HFFc6 (cell line): ENCODE measurements around the gene GOLGA6B. TPM values are rescaled to one million over a fixed set of nuclear protein-coding genes. Genes with fewer than 3 reads are reported as not detected.
A peak's percentile ranks its signal among the peaks of the same experiment; 100 is the strongest.
"Not testable (repeated sequence)": the region's sequence is repeated elsewhere in the genome, so short reads cannot be mapped to it uniquely, and the experiment has no call there.

ENCODE experiments used
- DNase-seq: peaks from one replicate; pipeline ENCODE4 v3.0.0-alpha.2; 2018
- H3K27ac Mint-ChIP-seq: 2 replicates; pipeline ENCODE4 v1.8.0; 2020; ENCODE audit warnings: mild to moderate bottlenecking, mixed read lengths
- H3K27me3 Mint-ChIP-seq: 2 replicates; pipeline ENCODE4 v1.8.0; 2021; ENCODE audit warnings: mild to moderate bottlenecking, moderate library complexity, mixed read lengths; ENCODE audit not compliant: insufficient read depth
- H3K36me3 Mint-ChIP-seq: 2 replicates; pipeline ENCODE4 v1.8.0; 2021; ENCODE audit warnings: low read depth, mixed read lengths
- H3K4me1 Mint-ChIP-seq: 2 replicates; pipeline ENCODE4 v1.8.0; 2020; ENCODE audit warnings: low read depth, mixed read lengths
- H3K4me3 Mint-ChIP-seq: 2 replicates; pipeline ENCODE4 v1.8.0; 2020; ENCODE audit warnings: mild to moderate bottlenecking, moderate library complexity, mixed read lengths
- H3K9me3 Mint-ChIP-seq: 2 replicates; pipeline ENCODE4 v1.8.0; 2020; ENCODE audit warnings: mild to moderate bottlenecking, mixed read lengths
- total RNA-seq, 6 experiments: library from RNA; stranded (reverse); fragmentation: NEBNext Ultra II Directional; extraction: Animal tissue kit (Norgen Biotek cat#: 25700); gene quantifications; 2 replicates in 1 of 6; 3 replicates in 5 of 6; pipeline ENCODE4 v1.2.3, GENCODE V29; 2021
- TF ChIP-seq, protein P1 (sequence below): fragments of 200-600 bp; sonication (generic); IDR thresholded peaks from 2 replicates; pipeline ENCODE4 v1.5.0; 2021; ENCODE audit warnings: antibody characterized with exemption, mild to moderate bottlenecking

GOLGA6B gene
- total RNA-seq, 6 experiments from 2014 or later, result not detected

GRCh38 chr15:72616491-72617210 lies 37.8 kb upstream of the GOLGA6B start:
- H3K27ac Mint-ChIP-seq, result no peak overlapping the region
- H3K4me1 Mint-ChIP-seq, result no peaks in the 10 kb centered on the region
- H3K27me3 Mint-ChIP-seq, result no peaks in the 10 kb centered on the region; the same call in 1 of the 2 replicates

GRCh38 chr15:72623854-72624253 lies 30.6 kb upstream of the GOLGA6B start:
- H3K27ac Mint-ChIP-seq, DNase-seq, H3K4me3 Mint-ChIP-seq, H3K4me1 Mint-ChIP-seq, H3K9me3 Mint-ChIP-seq, H3K36me3 Mint-ChIP-seq, H3K27me3 Mint-ChIP-seq: not testable (repeated sequence)

More at GRCh38 chr15:72616491-72617210, 37.8 kb upstream of the GOLGA6B start:
- TF ChIP-seq, protein P1, sequence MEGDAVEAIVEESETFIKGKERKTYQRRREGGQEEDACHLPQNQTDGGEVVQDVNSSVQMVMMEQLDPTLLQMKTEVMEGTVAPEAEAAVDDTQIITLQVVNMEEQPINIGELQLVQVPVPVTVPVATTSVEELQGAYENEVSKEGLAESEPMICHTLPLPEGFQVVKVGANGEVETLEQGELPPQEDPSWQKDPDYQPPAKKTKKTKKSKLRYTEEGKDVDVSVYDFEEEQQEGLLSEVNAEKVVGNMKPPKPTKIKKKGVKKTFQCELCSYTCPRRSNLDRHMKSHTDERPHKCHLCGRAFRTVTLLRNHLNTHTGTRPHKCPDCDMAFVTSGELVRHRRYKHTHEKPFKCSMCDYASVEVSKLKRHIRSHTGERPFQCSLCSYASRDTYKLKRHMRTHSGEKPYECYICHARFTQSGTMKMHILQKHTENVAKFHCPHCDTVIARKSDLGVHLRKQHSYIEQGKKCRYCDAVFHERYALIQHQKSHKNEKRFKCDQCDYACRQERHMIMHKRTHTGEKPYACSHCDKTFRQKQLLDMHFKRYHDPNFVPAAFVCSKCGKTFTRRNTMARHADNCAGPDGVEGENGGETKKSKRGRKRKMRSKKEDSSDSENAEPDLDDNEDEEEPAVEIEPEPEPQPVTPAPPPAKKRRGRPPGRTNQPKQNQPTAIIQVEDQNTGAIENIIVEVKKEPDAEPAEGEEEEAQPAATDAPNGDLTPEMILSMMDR, result no peak
- Mint-ChIP-seq H3K36me3 (no peaks in the 10 kb centered on the region), H3K4me3 (no peak overlapping the region), H3K9me3 (no peaks in the 10 kb centered on the region)
- DNase-seq, result no peak

GRCh38 chr15:72626153-72626552 lies 28.3 kb upstream of the GOLGA6B start:
- H3K9me3 Mint-ChIP-seq, H3K4me1 Mint-ChIP-seq, H3K4me3 Mint-ChIP-seq: not testable (repeated sequence)

GRCh38 chr15:72628249-72629067 lies 26.0 kb upstream of the GOLGA6B start:
- H3K9me3 Mint-ChIP-seq, result not testable (repeated sequence)

More at GRCh38 chr15:72626153-72626552, 28.3 kb upstream of the GOLGA6B start:
- H3K36me3 Mint-ChIP-seq, DNase-seq, H3K27ac Mint-ChIP-seq, H3K27me3 Mint-ChIP-seq: not testable (repeated sequence)

GRCh38 chr15:72629068-72629570 lies 25.4 kb upstream of the GOLGA6B start:
- H3K27me3 Mint-ChIP-seq, H3K4me3 Mint-ChIP-seq, H3K9me3 Mint-ChIP-seq, H3K4me1 Mint-ChIP-seq, H3K27ac Mint-ChIP-seq, DNase-seq, H3K36me3 Mint-ChIP-seq: not testable (repeated sequence)

More at GRCh38 chr15:72628249-72629067, 26.0 kb upstream of the GOLGA6B start:
- H3K4me1 Mint-ChIP-seq, H3K27ac Mint-ChIP-seq, H3K4me3 Mint-ChIP-seq, H3K36me3 Mint-ChIP-seq, H3K27me3 Mint-ChIP-seq, DNase-seq: not testable (repeated sequence)
- TF ChIP-seq, protein P1, result peak; percentile 60

GRCh38 chr15:72636519-72637282 lies 17.8 kb upstream of the GOLGA6B start:
- DNase-seq, result peak; percentile 79
- H3K27ac Mint-ChIP-seq, H3K4me1 Mint-ChIP-seq, H3K27me3 Mint-ChIP-seq, H3K36me3 Mint-ChIP-seq, H3K9me3 Mint-ChIP-seq: not testable (repeated sequence)
- peak overlapping the region; percentile 64; the same call in 1 of the 2 replicates for H3K4me3 Mint-ChIP-seq

DNA sequence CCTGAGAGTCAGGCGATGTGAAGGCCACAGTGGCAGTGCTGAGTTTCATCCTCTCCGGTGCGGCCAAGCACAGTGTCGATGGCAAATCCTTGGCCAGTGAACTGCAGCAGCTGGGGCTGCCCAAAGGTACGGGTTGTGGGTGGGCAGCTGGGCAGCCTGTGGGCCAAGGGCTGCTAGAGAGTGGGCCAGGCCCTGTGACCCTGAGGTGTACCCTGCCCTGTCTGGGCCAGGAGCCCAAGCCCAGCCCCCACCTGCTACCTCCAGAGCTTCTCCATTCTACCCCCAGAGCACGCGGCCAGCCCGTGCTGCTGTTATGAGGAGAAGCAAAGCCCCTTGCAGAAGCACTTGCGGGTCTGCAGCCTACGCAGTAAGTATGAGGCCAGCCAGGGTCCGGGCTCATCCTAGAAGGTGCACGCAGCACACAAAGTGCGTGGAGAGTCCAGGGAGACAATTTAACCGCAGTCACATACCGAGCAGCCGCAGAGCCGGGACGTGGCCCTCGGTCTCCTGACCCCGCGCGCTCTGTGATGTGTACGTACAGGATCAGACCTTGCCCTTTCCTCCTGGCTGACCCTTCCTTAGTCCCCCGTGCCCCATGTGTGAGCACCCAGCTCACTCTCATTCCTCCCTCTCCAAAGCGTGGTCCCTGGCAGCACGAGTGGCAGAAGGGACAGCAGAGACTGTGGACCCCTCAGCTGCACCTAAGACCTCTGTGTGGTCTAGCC lies 14.6 kb upstream of the GOLGA6B start:
- H3K4me1 Mint-ChIP-seq, H3K27me3 Mint-ChIP-seq, H3K27ac Mint-ChIP-seq, H3K9me3 Mint-ChIP-seq, H3K36me3 Mint-ChIP-seq, DNase-seq, H3K4me3 Mint-ChIP-seq: not testable (repeated sequence)

DNA sequence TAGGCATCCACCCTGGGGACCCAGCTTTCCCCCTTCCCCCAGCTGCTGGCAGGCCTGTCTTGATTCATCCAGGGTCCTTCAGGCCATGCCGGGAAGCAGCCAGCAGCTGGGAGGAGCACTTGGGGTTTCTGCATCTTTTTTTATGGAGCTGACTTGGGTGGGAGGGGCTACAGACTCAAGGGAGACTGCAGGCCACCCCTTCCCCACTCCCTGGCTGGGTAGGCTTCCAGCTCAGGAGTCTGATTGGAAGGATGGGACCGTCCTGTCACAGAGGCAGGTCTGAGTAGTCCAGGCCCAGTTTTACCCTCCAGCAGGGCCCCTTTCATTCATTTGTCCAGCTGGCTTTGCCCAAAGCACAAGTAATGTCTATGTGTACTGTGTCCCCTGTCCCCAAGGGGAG lies 12.2 kb upstream of the GOLGA6B start:
- DNase-seq, H3K36me3 Mint-ChIP-seq, H3K27ac Mint-ChIP-seq, H3K4me3 Mint-ChIP-seq, H3K4me1 Mint-ChIP-seq, H3K27me3 Mint-ChIP-seq, H3K9me3 Mint-ChIP-seq: not testable (repeated sequence)

- H3K4me1 Mint-ChIP-seq, H3K4me3 Mint-ChIP-seq, DNase-seq, H3K27me3 Mint-ChIP-seq, H3K36me3 Mint-ChIP-seq, H3K9me3 Mint-ChIP-seq, H3K27ac Mint-ChIP-seq: not testable (repeated sequence)
Measured at GRCh38 chr15:72648631-72649253, 5.8 kb upstream of the GOLGA6B start.

- not testable (repeated sequence) for H3K27me3 Mint-ChIP-seq, H3K36me3 Mint-ChIP-seq
Measured at GRCh38 chr15:72656014-72656413, 1.5 kb downstream of the GOLGA6B start.

More at GRCh38 chr15:72656014-72656413, 1.5 kb downstream of the GOLGA6B start:
- not testable (repeated sequence) for H3K27ac Mint-ChIP-seq, DNase-seq, H3K4me1 Mint-ChIP-seq, H3K4me3 Mint-ChIP-seq, H3K9me3 Mint-ChIP-seq
